Measurements from ENCODE around the gene TSC1. TPM values are rescaled to one million over a fixed set of nuclear protein-coding genes. Genes with fewer than 3 reads are reported as not detected.

The TSC1 gene
- total and polyA plus RNA-seq, 2 experiments from 2014 or later: 19.5 to 47.8 TPM

DNA sequence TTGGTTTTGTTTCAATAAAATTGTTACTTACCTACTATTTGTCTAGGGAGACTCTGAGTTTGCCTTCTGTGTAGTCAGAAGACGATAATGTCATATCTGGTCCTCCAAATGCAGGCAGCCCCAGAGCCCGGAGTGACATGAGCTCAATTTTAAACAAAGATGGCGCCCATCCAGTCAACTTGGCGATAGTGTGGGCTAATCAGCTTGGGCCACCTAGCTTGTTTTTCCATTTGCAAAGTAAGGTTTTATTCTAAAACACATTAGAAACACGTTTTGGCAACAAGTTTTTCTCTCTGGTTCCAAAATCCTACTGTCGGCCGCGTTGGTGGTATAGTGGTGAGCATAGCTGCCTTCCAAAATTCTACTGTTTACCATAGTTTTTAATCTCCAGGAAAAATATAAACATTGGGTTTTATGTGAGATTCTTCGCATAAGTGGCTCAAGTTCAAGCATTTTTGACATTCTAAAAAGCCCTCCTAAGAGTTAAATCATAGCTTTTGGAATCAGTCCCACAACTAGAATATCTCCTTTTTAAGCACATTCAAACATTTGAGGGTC lies 13.2 kb downstream of the TSC1 start:
- H3K9me3 ChIP-seq (ENCODE audit: low read depth): no peaks in the 10 kb centered on the region
- WGBS (ENCODE audit: low lambda C conversion rate, missing lambda C conversion rate): 70% methylated on average over 9 of the region's 9 CpGs
- no peaks in the 10 kb centered on the region for H3K9me2 ChIP-seq (replicated peaks; ENCODE audit: insufficient read depth)
- H4K20me1 ChIP-seq (ENCODE audit: insufficient read depth, poor library complexity, severe bottlenecking): peaks cover 2% of the 10 kb centered on the region
- H3K27me3 ChIP-seq: no peaks in the 10 kb centered on the region
- TF ChIP-seq EZH2 (IDR thresholded peaks at IDR 0.05; ENCODE audit: borderline replicate concordance) (no peak), EZH2phosphoT487 (IDR thresholded peaks at IDR 0.05; ENCODE audit: low read depth, severe bottlenecking, unreplicated experiment) (no peak)
- TF ChIP-seq, protein P1, sequence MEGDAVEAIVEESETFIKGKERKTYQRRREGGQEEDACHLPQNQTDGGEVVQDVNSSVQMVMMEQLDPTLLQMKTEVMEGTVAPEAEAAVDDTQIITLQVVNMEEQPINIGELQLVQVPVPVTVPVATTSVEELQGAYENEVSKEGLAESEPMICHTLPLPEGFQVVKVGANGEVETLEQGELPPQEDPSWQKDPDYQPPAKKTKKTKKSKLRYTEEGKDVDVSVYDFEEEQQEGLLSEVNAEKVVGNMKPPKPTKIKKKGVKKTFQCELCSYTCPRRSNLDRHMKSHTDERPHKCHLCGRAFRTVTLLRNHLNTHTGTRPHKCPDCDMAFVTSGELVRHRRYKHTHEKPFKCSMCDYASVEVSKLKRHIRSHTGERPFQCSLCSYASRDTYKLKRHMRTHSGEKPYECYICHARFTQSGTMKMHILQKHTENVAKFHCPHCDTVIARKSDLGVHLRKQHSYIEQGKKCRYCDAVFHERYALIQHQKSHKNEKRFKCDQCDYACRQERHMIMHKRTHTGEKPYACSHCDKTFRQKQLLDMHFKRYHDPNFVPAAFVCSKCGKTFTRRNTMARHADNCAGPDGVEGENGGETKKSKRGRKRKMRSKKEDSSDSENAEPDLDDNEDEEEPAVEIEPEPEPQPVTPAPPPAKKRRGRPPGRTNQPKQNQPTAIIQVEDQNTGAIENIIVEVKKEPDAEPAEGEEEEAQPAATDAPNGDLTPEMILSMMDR (IDR thresholded peaks at IDR 0.05; ENCODE audit: poor library complexity): no peak
- no peak overlapping the region for H3K4me3 ChIP-seq
- no peak overlapping the region for H3K27ac ChIP-seq
- no peaks in the 10 kb centered on the region for H3K4me1 ChIP-seq (ENCODE audit: insufficient read depth)
- H3K36me3 ChIP-seq (replicated peaks; ENCODE audit: insufficient read depth, low read depth): no peaks in the 10 kb centered on the region
- DNase-seq (ENCODE audit: low spot score): no peak
- H2AFZ ChIP-seq: no peak overlapping the region
- peaks cover 36% of the 10 kb centered on the region for H3K79me2 ChIP-seq
- H3K4me2 ChIP-seq: no peak overlapping the region

DNA sequence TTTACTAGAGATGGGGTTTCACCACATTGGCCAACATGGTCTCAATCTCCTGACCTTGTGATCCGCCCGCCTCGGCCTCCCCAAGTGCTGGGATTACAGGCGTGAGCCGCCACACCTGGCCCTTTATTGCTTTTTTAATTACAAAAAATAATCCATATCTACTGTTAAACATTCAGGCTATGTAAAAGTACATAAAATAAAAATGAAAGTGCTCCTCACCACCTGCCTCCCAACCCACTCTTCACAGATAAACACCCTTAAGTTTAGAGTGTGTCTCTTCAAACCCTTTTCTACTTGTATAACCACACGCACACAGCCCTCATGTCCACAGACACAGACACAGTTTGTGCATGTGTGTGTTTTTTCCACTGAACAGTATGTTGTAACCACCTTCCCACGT lies 16.7 kb downstream of the TSC1 start:
- H3K36me3 ChIP-seq (replicated peaks; ENCODE audit: insufficient read depth, low read depth): no peaks in the 10 kb centered on the region
- H3K79me2 ChIP-seq: peaks cover 6% of the 10 kb centered on the region
- no peak overlapping the region for H3K4me3 ChIP-seq
- H3K9me2 ChIP-seq (replicated peaks; ENCODE audit: insufficient read depth): no peaks in the 10 kb centered on the region
- no peaks in the 10 kb centered on the region for H3K27me3 ChIP-seq
- no peak overlapping the region for H3K4me2 ChIP-seq
- H2AFZ ChIP-seq: no peak overlapping the region
- H4K20me1 ChIP-seq (ENCODE audit: insufficient read depth, poor library complexity, severe bottlenecking): no peaks in the 10 kb centered on the region
- 95% methylated on average over 7 of the region's 7 CpGs for WGBS (ENCODE audit: low lambda C conversion rate, missing lambda C conversion rate)
- H3K27ac ChIP-seq: no peak overlapping the region
- TF ChIP-seq EZH2 (IDR thresholded peaks at IDR 0.05; ENCODE audit: borderline replicate concordance): no peak
- no peak for TF ChIP-seq EZH2phosphoT487 (IDR thresholded peaks at IDR 0.05; ENCODE audit: low read depth, severe bottlenecking, unreplicated experiment)
- TF ChIP-seq, protein P1 (IDR thresholded peaks at IDR 0.05; ENCODE audit: poor library complexity): no peak
- DNase-seq (ENCODE audit: low spot score): no peak
- no peaks in the 10 kb centered on the region for H3K4me1 ChIP-seq (ENCODE audit: insufficient read depth)
- H3K9me3 ChIP-seq (ENCODE audit: low read depth): no peaks in the 10 kb centered on the region

DNA sequence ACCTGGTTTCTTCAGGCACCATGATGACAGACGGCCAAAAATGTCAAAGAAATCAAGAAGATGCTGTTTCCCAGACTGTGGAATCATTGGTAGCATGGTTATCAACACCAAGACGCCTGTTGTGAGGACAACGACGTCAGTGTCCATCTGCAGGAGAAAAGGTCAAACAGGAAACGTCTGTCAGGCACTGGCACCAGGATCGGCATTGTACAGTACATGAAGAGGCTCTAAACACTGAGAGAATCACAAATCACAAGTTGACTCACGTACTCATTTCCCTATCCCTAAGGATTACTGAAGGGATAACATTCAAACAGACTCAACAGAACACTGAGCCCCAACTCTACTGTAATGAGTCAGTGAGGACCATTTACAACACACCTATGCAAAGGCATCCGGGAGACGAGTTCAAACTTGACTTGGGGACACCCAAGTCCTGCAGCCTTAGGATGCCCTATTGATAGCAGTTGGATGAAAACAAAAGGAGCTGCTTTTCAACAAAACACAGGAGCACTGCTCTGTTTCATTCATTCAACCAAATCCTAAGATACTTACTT lies 21.0 kb downstream of the TSC1 start:
- no peak overlapping the region for H2AFZ ChIP-seq
- H3K9me3 ChIP-seq (ENCODE audit: low read depth): no peaks in the 10 kb centered on the region
- no peaks in the 10 kb centered on the region for H3K36me3 ChIP-seq (replicated peaks; ENCODE audit: insufficient read depth, low read depth)
- no peaks in the 10 kb centered on the region for H4K20me1 ChIP-seq (ENCODE audit: insufficient read depth, poor library complexity, severe bottlenecking)
- 87% methylated on average over 9 of the region's 9 CpGs for WGBS (ENCODE audit: low lambda C conversion rate, missing lambda C conversion rate)
- H3K4me2 ChIP-seq: no peak overlapping the region
- no peaks in the 10 kb centered on the region for H3K27me3 ChIP-seq
- no peaks in the 10 kb centered on the region for H3K9me2 ChIP-seq (replicated peaks; ENCODE audit: insufficient read depth)
- H3K4me3 ChIP-seq: no peak overlapping the region
- H3K4me1 ChIP-seq (ENCODE audit: insufficient read depth): no peaks in the 10 kb centered on the region
- no peaks in the 10 kb centered on the region for H3K79me2 ChIP-seq
- TF ChIP-seq EZH2phosphoT487 (IDR thresholded peaks at IDR 0.05; ENCODE audit: low read depth, severe bottlenecking, unreplicated experiment) (no peak), EZH2 (IDR thresholded peaks at IDR 0.05; ENCODE audit: borderline replicate concordance) (no peak)
- TF ChIP-seq, protein P1 (IDR thresholded peaks at IDR 0.05; ENCODE audit: poor library complexity): no peak
- DNase-seq (ENCODE audit: low spot score): no peak
- no peak overlapping the region for H3K27ac ChIP-seq
